Upper lobe of left lung (tissue), 4 donors: Measurements from ENCODE around the gene C17orf50.
A peak's percentile ranks its signal among the peaks of the same experiment; 100 is the strongest.

Experiments used
- POLR2AphosphoS5 ChIP-seq, 2 donors: sonication (generic); formaldehyde crosslinking; IDR thresholded peaks; one replicate each; pipeline ENCODE4 v1.5.1; 2017; ENCODE audit warnings: antibody characterized with exemption in 2 of 2
- TF ChIP-seq, protein P1 (sequence below), 6 experiments: fragments of 450-650 bp in 4 of 6; fragments of 200-600 bp in 2 of 6; sonication (generic) in 2 of 6; IDR thresholded peaks; one replicate each; pipeline ENCODE4 v1.5.1; 2016 to 2019; ENCODE audit warnings: antibody characterized with exemption in 6 of 6

DNA sequence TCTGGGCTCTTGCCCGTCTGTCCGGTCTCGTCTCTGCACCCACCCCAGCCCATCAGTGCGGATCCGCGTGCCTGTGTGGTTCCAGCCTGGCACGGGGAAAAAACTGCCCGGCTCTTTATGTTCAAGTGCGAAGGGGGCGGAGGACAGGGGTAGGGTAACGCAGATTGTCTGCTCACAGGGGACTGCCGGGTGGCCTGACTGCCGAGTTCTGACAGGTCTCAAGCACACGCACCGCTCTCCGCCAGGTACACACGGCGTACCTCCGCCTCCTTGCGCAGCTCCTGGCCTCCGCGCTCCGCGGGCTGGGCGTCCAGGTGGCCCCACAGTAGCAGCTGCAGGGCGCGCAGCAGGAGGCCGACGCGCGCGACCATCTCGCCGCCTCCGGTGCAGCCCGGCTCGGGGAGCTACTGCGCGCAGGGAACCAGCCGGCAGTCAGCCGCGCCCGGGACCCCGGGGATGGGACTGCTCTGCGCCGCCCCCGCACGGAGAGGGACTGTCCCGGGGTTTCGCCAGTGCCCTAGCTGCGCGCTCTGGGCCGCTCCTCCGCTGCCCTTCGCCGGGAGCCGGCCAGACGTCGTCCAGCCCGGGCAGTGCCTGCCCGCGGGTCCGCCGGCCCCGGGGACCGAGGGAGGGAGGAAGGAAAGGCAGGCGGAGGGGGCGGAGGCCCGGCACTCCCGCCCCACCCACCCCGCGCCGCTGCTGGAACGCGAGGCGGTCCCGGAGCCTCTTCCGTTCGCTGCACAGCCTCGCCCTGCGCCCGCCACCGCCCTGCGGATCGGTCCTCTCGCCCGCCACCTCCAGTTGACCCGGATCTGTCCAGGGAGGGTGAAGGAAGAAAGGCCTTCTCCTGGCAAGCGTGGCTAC is 34.6 kb downstream of the C17orf50 start, which contains the start of gene MMP28:
- TF ChIP-seq, protein P1, sequence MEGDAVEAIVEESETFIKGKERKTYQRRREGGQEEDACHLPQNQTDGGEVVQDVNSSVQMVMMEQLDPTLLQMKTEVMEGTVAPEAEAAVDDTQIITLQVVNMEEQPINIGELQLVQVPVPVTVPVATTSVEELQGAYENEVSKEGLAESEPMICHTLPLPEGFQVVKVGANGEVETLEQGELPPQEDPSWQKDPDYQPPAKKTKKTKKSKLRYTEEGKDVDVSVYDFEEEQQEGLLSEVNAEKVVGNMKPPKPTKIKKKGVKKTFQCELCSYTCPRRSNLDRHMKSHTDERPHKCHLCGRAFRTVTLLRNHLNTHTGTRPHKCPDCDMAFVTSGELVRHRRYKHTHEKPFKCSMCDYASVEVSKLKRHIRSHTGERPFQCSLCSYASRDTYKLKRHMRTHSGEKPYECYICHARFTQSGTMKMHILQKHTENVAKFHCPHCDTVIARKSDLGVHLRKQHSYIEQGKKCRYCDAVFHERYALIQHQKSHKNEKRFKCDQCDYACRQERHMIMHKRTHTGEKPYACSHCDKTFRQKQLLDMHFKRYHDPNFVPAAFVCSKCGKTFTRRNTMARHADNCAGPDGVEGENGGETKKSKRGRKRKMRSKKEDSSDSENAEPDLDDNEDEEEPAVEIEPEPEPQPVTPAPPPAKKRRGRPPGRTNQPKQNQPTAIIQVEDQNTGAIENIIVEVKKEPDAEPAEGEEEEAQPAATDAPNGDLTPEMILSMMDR (IDR thresholded peaks at IDR 0.05) = no peak
- peak in 1 of 2 donors; percentile 48 for TF ChIP-seq POLR2AphosphoS5 (IDR thresholded peaks at IDR 0.05)
